Stomach (tissue), 9 donors: Measurements from ENCODE around the gene TMEM107. TPM values are rescaled to one million over a fixed set of nuclear protein-coding genes. Genes with fewer than 3 reads are reported as not detected.

Experiments used
- DNase-seq, 2 donors: peaks; one replicate each; pipeline versions ENCODE4 v3.0.0 to v3.0.0-alpha.2; 2013 to 2019
- H3K27ac ChIP-seq, 5 donors: fragments of 200-600 bp in 4 of 5; sonication (generic) in 4 of 5; one replicate each; pipeline ENCODE4 v1.5.1; 2013 to 2019; ENCODE audit warnings: mild to moderate bottlenecking in 1 of 5, moderate library complexity in 1 of 5
- H3K27me3 ChIP-seq, 3 donors: fragments of 200-600 bp; sonication (generic); one replicate each; pipeline ENCODE4 v1.5.1; 2017 to 2019; ENCODE audit warnings: mixed run types in 1 of 3
- H3K36me3 ChIP-seq, 4 donors: fragments of 200-600 bp; sonication (generic); 1 replicate in 3 of 4; 2 replicates in 1 of 4; pipeline ENCODE4 v1.5.1; 2016 to 2019
- H3K4me1 ChIP-seq, 4 donors: fragments of 200-600 bp; sonication (generic); one replicate each; pipeline ENCODE4 v1.5.1; 2016 to 2019
- H3K4me3 ChIP-seq, 4 donors: fragments of 200-600 bp; sonication (generic) in 3 of 4; one replicate each; pipeline ENCODE4 v1.5.1; 2016 to 2019; ENCODE audit warnings: mild to moderate bottlenecking in 1 of 4
- H3K9me3 ChIP-seq, 4 donors: fragments of 200-600 bp; sonication (generic); one replicate each; pipeline ENCODE4 v1.5.1; 2016 to 2019
- EP300 ChIP-seq: sonication (generic); formaldehyde crosslinking; IDR thresholded peaks from one replicate; pipeline ENCODE4 v1.6.1; 2017; ENCODE audit warnings: antibody characterized with exemption
- POLR2A ChIP-seq, 4 donors: fragments of 450-650 bp; IDR thresholded peaks; one replicate each; pipeline ENCODE4 v1.6.1; 2016; ENCODE audit warnings: antibody characterized with exemption in 4 of 4, control low read depth in 2 of 4, mild to moderate bottlenecking in 1 of 4, moderate library complexity in 1 of 4
- POLR2AphosphoS5 ChIP-seq, 3 donors: sonication (generic); formaldehyde crosslinking; IDR thresholded peaks; one replicate each; pipeline ENCODE4 v1.6.1; 2016; ENCODE audit warnings: antibody characterized with exemption in 3 of 3
- WGBS, 5 donors: extraction: QIAGEN DNeasy Blood & Tissue Kit in 3 of 5; methylation state at CpG; one replicate each; pipeline versions ENCODE4 v1.1.5 to v1.1.7; 2013 to 2018; 5-methylcytosine and 5-hydroxymethylcytosine counted together
- intact Hi-C: fragments of 100-400 bp; cut with DNase I; formaldehyde crosslinking; loops from one replicate; pipeline ENCODE4 v1.15.1; 2023; ENCODE audit warnings: low total_unique reads
- polyA plus RNA-seq, 3 donors: library from polyadenylated mRNA; stranded (reverse); fragments of 200-250 nt; gene quantifications; one replicate each; pipeline ENCODE4 v1.2.3, GENCODE V29; 2013
- total RNA-seq, 5 donors: library from RNA; depleted of rRNA; stranded (reverse); fragments of >200 nt; gene quantifications; one replicate each; pipeline versions ENCODE4 v1.1.0 to v1.2.3, GENCODE V29; 2014 to 2016
- TF ChIP-seq, protein P1 (sequence below), 7 experiments: fragments of 450-650 bp in 4 of 7; fragments of 200-600 bp in 3 of 7; sonication (generic) in 3 of 7; IDR thresholded peaks; one replicate each; pipeline ENCODE4 v1.5.1; 2016 to 2019; ENCODE audit warnings: antibody characterized with exemption in 7 of 7, control low read depth in 2 of 7, mild to moderate bottlenecking in 1 of 7
- donor health status: healthy with polysubstance abuse.
- donor health status: Bipolar disorder and iron deficiency.
- donor health status: healthy.

TMEM107 gene
- total and polyA plus RNA-seq, 8 donors = 5.2 to 37.6 (median 9.4) TPM

DNA sequence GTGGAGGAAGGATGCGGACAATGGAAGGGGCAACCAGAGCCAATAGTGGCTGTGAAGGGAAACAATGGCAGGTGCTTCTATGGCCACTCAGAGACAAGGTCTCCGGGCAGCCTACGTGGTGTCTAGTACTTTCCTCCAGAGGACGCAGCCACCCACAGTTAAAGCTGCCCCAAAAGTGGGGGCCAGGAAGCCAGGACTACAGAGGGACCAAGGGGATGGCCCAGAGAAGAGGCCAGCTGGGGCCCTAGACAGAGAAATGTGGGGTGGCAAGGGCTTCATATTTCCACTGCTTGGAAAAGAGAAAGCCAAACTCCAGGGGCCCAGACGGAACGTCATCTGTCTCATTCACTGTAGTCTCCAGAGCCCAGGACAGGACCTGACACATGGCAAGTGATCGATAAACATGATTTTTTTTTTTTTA is 23.1 kb downstream of the TMEM107 start:
- Histone ChIP-seq H3K9me3 (no peaks in the 10 kb centered on the region), H3K27ac (peak overlapping the region; percentile 96 to 100 (median 100)), H3K36me3 (peaks cover 36 to 42% (median 37%) of the 10 kb centered on the region in 4 donors), H3K27me3 (no peaks in the 10 kb centered on the region), H3K4me1 (peaks cover 37 to 76% (median 60%) of the 10 kb centered on the region in 4 donors), H3K4me3 (peak overlapping the region; percentile 66 to 91 (median 76))
- DNase-seq = peak in 1 of 2 donors; percentile 49
- intact Hi-C loops = no loop called here
- WGBS, 5 donors = 65 to 77% (median 73%) methylated on average over 7 of the region's 7 CpGs
- TF ChIP-seq POLR2A (IDR thresholded peaks at IDR 0.05) (no peak), EP300 (no peak), POLR2AphosphoS5 (IDR thresholded peaks at IDR 0.05) (no peak)
- TF ChIP-seq, protein P1, sequence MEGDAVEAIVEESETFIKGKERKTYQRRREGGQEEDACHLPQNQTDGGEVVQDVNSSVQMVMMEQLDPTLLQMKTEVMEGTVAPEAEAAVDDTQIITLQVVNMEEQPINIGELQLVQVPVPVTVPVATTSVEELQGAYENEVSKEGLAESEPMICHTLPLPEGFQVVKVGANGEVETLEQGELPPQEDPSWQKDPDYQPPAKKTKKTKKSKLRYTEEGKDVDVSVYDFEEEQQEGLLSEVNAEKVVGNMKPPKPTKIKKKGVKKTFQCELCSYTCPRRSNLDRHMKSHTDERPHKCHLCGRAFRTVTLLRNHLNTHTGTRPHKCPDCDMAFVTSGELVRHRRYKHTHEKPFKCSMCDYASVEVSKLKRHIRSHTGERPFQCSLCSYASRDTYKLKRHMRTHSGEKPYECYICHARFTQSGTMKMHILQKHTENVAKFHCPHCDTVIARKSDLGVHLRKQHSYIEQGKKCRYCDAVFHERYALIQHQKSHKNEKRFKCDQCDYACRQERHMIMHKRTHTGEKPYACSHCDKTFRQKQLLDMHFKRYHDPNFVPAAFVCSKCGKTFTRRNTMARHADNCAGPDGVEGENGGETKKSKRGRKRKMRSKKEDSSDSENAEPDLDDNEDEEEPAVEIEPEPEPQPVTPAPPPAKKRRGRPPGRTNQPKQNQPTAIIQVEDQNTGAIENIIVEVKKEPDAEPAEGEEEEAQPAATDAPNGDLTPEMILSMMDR (IDR thresholded peaks at IDR 0.05) = no peak

DNA sequence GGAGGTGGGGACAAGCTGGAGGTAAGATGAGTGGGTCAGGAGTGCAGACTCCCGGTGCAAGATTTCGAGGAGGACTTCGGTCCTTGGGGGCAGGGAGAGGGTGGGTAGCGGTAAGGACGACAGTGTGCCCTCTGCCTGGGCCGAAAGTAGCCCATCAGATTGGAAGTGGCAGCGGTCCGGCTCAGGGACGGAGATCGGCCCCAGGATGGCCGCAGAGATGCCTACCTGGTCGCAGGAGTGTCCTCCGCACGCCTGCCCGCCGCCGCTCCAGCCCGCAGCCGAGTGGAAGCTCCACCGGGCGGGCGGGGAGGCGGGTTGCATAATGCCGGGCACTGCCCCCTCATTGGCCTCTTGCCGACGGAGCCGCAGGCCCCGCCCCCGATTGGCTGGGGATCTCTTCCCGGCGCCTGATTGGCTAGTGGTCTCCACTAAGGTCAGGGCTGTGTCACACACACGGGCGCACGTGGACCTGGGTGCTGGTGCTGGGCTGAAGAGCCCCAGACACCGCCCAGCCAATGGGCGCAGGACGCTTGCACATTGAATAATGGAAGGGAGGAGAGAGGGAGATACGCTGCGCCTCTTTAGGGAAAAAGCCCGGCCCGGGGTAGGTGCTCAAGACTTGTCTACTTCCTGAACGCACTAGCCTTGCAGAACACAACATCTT is 23.9 kb downstream of the TMEM107 start, which contains the start of gene PER1:
Gene PER1 (minus strand): TSS at position 293 of the 664 bp plus-strand sequence. CDS start 1,698 bp downstream, outside the sequence.
- intact Hi-C loops = no loop called here
- H3K4me1 ChIP-seq = peaks cover 37 to 78% (median 60%) of the 10 kb centered on the region in 4 donors

DNA sequence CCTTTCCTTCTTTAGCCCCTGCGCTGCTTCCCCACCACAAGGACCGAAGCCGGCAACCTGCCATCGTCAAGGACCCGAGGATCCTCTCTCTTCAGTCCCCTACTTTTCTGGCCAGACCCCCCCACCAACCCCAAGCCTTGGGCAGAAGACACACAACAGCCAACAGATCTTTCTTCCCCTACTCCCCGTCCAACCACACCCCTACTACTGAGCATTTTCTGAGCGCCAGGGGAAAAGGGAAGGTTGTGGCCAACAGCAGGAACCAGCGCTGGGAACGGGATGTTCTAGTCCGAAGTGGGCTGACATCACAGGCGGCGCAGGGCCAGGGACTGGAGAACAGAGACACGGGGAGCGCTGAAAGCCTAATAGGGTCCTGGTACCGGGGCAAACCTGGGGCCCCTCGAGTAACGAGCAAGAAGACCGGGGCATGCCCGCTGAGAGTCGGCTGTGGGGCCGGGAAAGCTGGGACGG is 24.5 kb downstream of the TMEM107 start:
- Histone ChIP-seq H3K4me1 (peaks cover 32 to 76% (median 58%) of the 10 kb centered on the region in 4 donors), H3K9me3 (no peaks in the 10 kb centered on the region), H3K27me3 (no peaks in the 10 kb centered on the region), H3K4me3 (peak overlapping the region; percentile 66 to 91 (median 76)), H3K36me3 (peaks cover 49 to 52% (median 50%) of the 10 kb centered on the region in 4 donors), H3K27ac (peak overlapping the region; percentile 96 to 100 (median 100))
- TF ChIP-seq EP300 = peak; percentile 99
- TF ChIP-seq POLR2A (IDR thresholded peaks at IDR 0.05) = peak in 2 of 4 donors; percentile 25 to 50
- peak; percentile 91 to 96 (median 94) for TF ChIP-seq POLR2AphosphoS5 (IDR thresholded peaks at IDR 0.05)
- TF ChIP-seq, protein P1 (IDR thresholded peaks at IDR 0.05) = no peak
- intact Hi-C loops = no loop called here
- 4 to 16% (median 10%) methylated on average over 21 to 22 of the region's 22 CpGs for WGBS, 5 donors
- DNase-seq = peak; percentile 90

More for the DNA sequence above, 23.9 kb downstream of the TMEM107 start, which contains the start of gene PER1:
- Histone ChIP-seq H3K9me3 (no peaks in the 10 kb centered on the region), H3K4me3 (peak within 1 kb of the TSS; percentile 66 to 91 (median 76)), H3K36me3 (peaks cover 44 to 47% (median 45%) of the 10 kb centered on the region in 4 donors), H3K27ac (peak within 1 kb of the TSS; percentile 96 to 100 (median 100)), H3K27me3 (no peaks in the 10 kb centered on the region)
- WGBS, 5 donors = 1 to 3% (median 2%) methylated on average over 24 to 42 of the region's 42 CpGs
- peak; percentile 97 to 98 for DNase-seq
- TF ChIP-seq POLR2AphosphoS5 (IDR thresholded peaks at IDR 0.05) (peak; percentile 93 to 99 (median 99)), POLR2A (IDR thresholded peaks at IDR 0.05) (peak in 2 of 4 donors; percentile 34 to 81), EP300 (peak; percentile 63)
- TF ChIP-seq, protein P1 (IDR thresholded peaks at IDR 0.05) = no peak

DNA sequence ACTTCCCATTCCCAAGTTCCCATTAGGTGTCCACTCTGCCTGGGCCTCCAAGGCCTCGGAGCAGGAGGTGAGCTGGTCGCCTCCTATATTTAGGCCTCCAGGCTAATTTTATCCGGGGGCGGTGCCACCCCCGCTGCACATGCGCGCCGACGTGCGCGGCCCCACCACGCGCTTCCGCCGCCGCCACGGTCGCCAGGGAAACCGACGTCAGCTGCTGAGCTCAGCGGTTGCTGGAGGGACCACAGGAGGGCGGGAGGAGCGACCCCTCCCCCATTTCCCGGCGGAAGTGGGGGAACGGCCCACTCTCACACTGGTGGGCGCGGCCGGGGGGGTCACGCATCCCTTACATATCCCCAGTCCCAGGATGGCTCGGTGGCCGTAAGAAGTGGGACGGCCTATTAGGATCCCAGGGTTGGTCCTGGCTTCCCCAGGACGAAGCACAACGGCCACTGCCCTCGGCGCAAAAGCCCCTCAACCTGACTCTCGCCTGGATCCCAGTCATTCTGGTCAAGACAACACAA is 25.0 kb downstream of the TMEM107 start:
- H3K4me1 ChIP-seq = peaks cover 32 to 76% (median 63%) of the 10 kb centered on the region in 4 donors

More for the DNA sequence above, 25.0 kb downstream of the TMEM107 start:
- Histone ChIP-seq H3K9me3 (no peaks in the 10 kb centered on the region), H3K27ac (peak overlapping the region; percentile 96 to 100 (median 100)), H3K27me3 (no peaks in the 10 kb centered on the region), H3K36me3 (peaks cover 54 to 57% (median 55%) of the 10 kb centered on the region in 4 donors), H3K4me3 (peak overlapping the region; percentile 66 to 91 (median 76))
- intact Hi-C loops = no loop called here
- peak; percentile 77 to 98 for DNase-seq
- 9 to 38% (median 33%) methylated on average over 11 to 38 of the region's 38 CpGs for WGBS, 5 donors
- TF ChIP-seq EP300 = peak; percentile 80
- TF ChIP-seq, protein P1 (IDR thresholded peaks at IDR 0.05) = no peak
- peak; percentile 73 to 94 (median 90) for TF ChIP-seq POLR2AphosphoS5 (IDR thresholded peaks at IDR 0.05)
- TF ChIP-seq POLR2A (IDR thresholded peaks at IDR 0.05) = no peak
